K562 (cell line): Measurements from ENCODE around the gene UBXN10. TPM values are rescaled to one million over a fixed set of nuclear protein-coding genes. Genes with fewer than 3 reads are reported as not detected.

Source experiments
- ARID2 ChIP-seq: fragments of 450-650 bp; IDR thresholded peaks from 2 replicates; pipeline ENCODE4 v1.6.1; 2017; ENCODE audit warnings: antibody characterized with exemption, mild to moderate bottlenecking
- ARNT ChIP-seq, 2 experiments: fragments of 450-650 bp; IDR thresholded peaks; 2 replicates each; pipeline ENCODE4 v1.6.1; 2016; ENCODE audit warnings: mild to moderate bottlenecking in 1 of 2
- POLR2G ChIP-seq: fragments of 200-400 bp; formaldehyde crosslinking; IDR thresholded peaks from 2 replicates; pipeline ENCODE4 v1.6.1; 2017; ENCODE audit warnings: low read depth, mild to moderate bottlenecking, antibody characterized with exemption, low read length, moderate library complexity
- RBM14 ChIP-seq: fragments of 200-400 bp; formaldehyde crosslinking; IDR thresholded peaks from 2 replicates; pipeline ENCODE4 v1.6.1; 2018; ENCODE audit warnings: low read depth, mild to moderate bottlenecking, low read length, moderate library complexity, borderline replicate concordance; ENCODE audit not compliant: insufficient read depth
- SRSF1 ChIP-seq: fragments of 200-400 bp; formaldehyde crosslinking; IDR thresholded peaks from 2 replicates; pipeline ENCODE4 v1.6.1; 2017; ENCODE audit warnings: mild to moderate bottlenecking, low read depth, low read length, moderate library complexity
- SRSF3 ChIP-seq: fragments of 200-400 bp; formaldehyde crosslinking; IDR thresholded peaks from 2 replicates; pipeline ENCODE4 v1.6.1; 2016; ENCODE audit warnings: mild to moderate bottlenecking, low read length, moderate library complexity; ENCODE audit not compliant: insufficient read depth
- TOE1 ChIP-seq, 2 experiments: fragments of 450-650 bp in 1 of 2; sonication (generic) in 1 of 2; formaldehyde crosslinking in 1 of 2; IDR thresholded peaks; 2 replicates each; pipeline versions ENCODE4 v1.7.1 to v1.8.0; 2016 to 2022; ENCODE audit warnings: borderline replicate concordance in 2 of 2, mild to moderate bottlenecking in 2 of 2, antibody characterized with exemption in 1 of 2, inconsistent platforms in 1 of 2, low read depth in 1 of 2, missing genetic modification reagents in 1 of 2, moderate library complexity in 1 of 2
- ZC3H11A ChIP-seq: IDR thresholded peaks from 2 replicates; pipeline ENCODE4 v1.6.1; 2012; ENCODE audit warnings: low read depth, low read length, improper control_type of control experiment
- ZEB2 ChIP-seq: fragments of 450-650 bp; IDR thresholded peaks from 2 replicates; pipeline ENCODE4 v1.6.1; 2016
- ZNF3 ChIP-seq: fragments of 250-450 bp; sonication (Bioruptor Pico); IDR thresholded peaks from 2 replicates; pipeline ENCODE4 v1.5.0; 2021; ENCODE audit warnings: mild to moderate bottlenecking, moderate library complexity
- ZNF354B ChIP-seq: fragments of 250-450 bp; sonication (Bioruptor Pico); IDR thresholded peaks from 2 replicates; pipeline ENCODE4 v1.4.0; 2020
- ZZZ3 ChIP-seq: fragments of 450-650 bp; IDR thresholded peaks from 2 replicates; pipeline ENCODE4 v1.6.1; 2016; ENCODE audit warnings: antibody characterized with exemption, mild to moderate bottlenecking, moderate library complexity
- polyA plus RNA-seq, 8 experiments: library from polyadenylated mRNA; depleted of rRNA in 4 of 8; stranded (reverse) in 5 of 8; unstranded in 3 of 8; fragments of >200 nt; fragmentation: Nextera tagmentation in 2 of 8; fragmentation: Illumina TruSeq in 1 of 8; extraction: Ambion mirVana in 2 of 8; extraction: Trizol in 1 of 8; gene quantifications; 2 replicates each; pipeline versions ENCODE4 v1.2.1 to v1.2.3, GENCODE V29; 2011 to 2014; ENCODE audit warnings: inconsistent platforms in 1 of 8, missing spikeins in 1 of 8
- total RNA-seq, 7 experiments: library from RNA; depleted of rRNA in 6 of 7; stranded (reverse); fragments of >200 nt in 6 of 7; fragmentation: Illumina TruSeq in 2 of 7; extraction: Trizol in 2 of 7; gene quantifications; 2 replicates each; pipeline versions ENCODE4 v1.2.1 to v1.2.3, GENCODE V29; 2011 to 2021; ENCODE audit warnings: low replicate concordance in 1 of 7
- TF ChIP-seq, protein P1 (sequence below): fragments of 250-450 bp; sonication (Bioruptor Pico); IDR thresholded peaks from 2 replicates; pipeline ENCODE4 v1.8.0; 2021; ENCODE audit warnings: mild to moderate bottlenecking, moderate library complexity
- TF ChIP-seq, protein P2 (sequence below): fragments of 450-650 bp; IDR thresholded peaks from 2 replicates; pipeline ENCODE4 v1.6.1; 2016
- TF ChIP-seq, protein P3 (sequence below): fragments of 250-450 bp; sonication (Bioruptor Pico); IDR thresholded peaks from 2 replicates; pipeline ENCODE4 v1.5.0; 2021; ENCODE audit warnings: mild to moderate bottlenecking, borderline replicate concordance
- TF ChIP-seq, protein P4 (sequence below): sonication (generic); formaldehyde crosslinking; IDR thresholded peaks from 2 replicates; pipeline ENCODE4 v1.8.0; 2022; ENCODE audit warnings: missing genetic modification reagents, mild to moderate bottlenecking, borderline replicate concordance
- TF ChIP-seq, protein P5 (sequence below): fragments of 450-650 bp; formaldehyde crosslinking; IDR thresholded peaks from 2 replicates; pipeline ENCODE4 v1.4.0; 2022; ENCODE audit warnings: mild to moderate bottlenecking, moderate library complexity

Gene UBXN10
- total and polyA plus RNA-seq, 9 of the 15 experiments (the other 6 are each of a cell fraction or from before 2014, with no cell fraction given) = 10.7 to 17.7 (median 13.6) TPM

DNA sequence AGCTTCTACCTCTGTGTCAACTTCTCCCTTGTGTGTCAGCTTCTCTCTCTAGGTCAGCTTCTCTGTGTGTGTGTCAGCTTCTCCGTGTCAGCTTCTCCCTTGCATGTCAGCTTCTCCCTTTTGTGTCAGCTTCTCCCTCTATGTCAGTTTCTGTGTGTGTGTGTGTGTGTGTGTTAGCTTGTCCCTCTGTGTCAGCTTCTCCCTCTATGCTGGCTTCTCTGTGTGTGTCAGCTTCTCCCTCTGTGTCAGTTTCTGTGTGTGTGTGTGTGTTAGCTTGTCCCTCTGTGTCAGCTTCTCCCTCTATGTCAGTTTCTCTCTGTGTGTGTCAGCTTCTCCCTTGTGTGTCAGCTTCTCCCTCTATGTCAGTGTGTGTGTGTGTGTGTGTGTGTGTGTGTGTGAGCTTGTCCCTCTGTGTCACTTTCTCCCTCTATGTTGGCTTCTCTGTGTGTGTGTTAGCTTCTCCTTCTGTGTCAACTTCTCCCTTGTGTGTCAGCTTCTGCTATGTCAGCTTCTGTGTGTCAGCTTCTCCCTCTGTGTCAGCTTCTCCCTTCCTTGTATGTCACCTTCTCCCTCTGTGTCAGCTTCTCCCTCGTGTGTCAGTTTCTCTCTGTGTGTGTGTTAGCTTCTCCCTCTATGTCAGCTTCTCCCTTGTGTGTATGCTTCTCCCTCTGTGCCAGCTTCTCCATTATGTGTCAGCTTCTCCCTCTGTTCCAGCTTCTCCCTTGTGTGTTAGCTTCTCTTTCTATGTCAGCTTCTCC, 6.3 kb upstream of the UBXN10 start (continued):
- TF ChIP-seq ARID2 = no peak
- TF ChIP-seq SRSF3 = no peak
- TF ChIP-seq ZNF3 (CRISPR knock-in tag) = no peak
- TF ChIP-seq ZEB2 = no peak
- TF ChIP-seq, protein P1, sequence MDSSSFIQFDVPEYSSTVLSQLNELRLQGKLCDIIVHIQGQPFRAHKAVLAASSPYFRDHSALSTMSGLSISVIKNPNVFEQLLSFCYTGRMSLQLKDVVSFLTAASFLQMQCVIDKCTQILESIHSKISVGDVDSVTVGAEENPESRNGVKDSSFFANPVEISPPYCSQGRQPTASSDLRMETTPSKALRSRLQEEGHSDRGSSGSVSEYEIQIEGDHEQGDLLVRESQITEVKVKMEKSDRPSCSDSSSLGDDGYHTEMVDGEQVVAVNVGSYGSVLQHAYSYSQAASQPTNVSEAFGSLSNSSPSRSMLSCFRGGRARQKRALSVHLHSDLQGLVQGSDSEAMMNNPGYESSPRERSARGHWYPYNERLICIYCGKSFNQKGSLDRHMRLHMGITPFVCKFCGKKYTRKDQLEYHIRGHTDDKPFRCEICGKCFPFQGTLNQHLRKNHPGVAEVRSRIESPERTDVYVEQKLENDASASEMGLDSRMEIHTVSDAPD (CRISPR knock-in tag) = no peak
- 0 out of 2 replicates have a peak, but pooled peaks have one; percentile 49 for TF ChIP-seq TOE1 (IDR thresholded peaks at IDR 0.05; ENCODE audit: borderline replicate concordance)
- TF ChIP-seq TOE1 (CRISPR knock-in tag; IDR thresholded peaks at IDR 0.05; ENCODE audit: borderline replicate concordance, low read depth) = no peak
- TF ChIP-seq, protein P2, sequence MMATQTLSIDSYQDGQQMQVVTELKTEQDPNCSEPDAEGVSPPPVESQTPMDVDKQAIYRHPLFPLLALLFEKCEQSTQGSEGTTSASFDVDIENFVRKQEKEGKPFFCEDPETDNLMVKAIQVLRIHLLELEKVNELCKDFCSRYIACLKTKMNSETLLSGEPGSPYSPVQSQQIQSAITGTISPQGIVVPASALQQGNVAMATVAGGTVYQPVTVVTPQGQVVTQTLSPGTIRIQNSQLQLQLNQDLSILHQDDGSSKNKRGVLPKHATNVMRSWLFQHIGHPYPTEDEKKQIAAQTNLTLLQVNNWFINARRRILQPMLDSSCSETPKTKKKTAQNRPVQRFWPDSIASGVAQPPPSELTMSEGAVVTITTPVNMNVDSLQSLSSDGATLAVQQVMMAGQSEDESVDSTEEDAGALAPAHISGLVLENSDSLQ = no peak
- no peak for TF ChIP-seq ZC3H11A
- TF ChIP-seq ZZZ3 = no peak
- no peak for TF ChIP-seq POLR2G
- TF ChIP-seq, protein P3, sequence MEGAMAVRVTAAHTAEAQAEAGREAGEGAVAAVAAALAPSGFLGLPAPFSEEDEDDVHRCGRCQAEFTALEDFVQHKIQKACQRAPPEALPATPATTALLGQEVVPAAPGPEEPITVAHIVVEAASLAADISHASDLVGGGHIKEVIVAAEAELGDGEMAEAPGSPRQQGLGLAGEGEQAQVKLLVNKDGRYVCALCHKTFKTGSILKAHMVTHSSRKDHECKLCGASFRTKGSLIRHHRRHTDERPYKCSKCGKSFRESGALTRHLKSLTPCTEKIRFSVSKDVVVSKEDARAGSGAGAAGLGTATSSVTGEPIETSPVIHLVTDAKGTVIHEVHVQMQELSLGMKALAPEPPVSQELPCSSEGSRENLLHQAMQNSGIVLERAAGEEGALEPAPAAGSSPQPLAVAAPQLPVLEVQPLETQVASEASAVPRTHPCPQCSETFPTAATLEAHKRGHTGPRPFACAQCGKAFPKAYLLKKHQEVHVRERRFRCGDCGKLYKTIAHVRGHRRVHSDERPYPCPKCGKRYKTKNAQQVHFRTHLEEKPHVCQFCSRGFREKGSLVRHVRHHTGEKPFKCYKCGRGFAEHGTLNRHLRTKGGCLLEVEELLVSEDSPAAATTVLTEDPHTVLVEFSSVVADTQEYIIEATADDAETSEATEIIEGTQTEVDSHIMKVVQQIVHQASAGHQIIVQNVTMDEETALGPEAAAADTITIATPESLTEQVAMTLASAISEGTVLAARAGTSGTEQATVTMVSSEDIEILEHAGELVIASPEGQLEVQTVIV (CRISPR knock-in tag) = no peak
- TF ChIP-seq, protein P4, sequence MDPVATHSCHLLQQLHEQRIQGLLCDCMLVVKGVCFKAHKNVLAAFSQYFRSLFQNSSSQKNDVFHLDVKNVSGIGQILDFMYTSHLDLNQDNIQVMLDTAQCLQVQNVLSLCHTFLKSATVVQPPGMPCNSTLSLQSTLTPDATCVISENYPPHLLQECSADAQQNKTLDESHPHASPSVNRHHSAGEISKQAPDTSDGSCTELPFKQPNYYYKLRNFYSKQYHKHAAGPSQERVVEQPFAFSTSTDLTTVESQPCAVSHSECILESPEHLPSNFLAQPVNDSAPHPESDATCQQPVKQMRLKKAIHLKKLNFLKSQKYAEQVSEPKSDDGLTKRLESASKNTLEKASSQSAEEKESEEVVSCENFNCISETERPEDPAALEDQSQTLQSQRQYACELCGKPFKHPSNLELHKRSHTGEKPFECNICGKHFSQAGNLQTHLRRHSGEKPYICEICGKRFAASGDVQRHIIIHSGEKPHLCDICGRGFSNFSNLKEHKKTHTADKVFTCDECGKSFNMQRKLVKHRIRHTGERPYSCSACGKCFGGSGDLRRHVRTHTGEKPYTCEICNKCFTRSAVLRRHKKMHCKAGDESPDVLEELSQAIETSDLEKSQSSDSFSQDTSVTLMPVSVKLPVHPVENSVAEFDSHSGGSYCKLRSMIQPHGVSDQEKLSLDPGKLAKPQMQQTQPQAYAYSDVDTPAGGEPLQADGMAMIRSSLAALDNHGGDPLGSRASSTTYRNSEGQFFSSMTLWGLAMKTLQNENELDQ (CRISPR knock-in tag) = no peak
- TF ChIP-seq, protein P5, sequence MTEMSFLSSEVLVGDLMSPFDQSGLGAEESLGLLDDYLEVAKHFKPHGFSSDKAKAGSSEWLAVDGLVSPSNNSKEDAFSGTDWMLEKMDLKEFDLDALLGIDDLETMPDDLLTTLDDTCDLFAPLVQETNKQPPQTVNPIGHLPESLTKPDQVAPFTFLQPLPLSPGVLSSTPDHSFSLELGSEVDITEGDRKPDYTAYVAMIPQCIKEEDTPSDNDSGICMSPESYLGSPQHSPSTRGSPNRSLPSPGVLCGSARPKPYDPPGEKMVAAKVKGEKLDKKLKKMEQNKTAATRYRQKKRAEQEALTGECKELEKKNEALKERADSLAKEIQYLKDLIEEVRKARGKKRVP (CRISPR knock-in tag) = no peak
- no peak for TF ChIP-seq ZNF354B (CRISPR knock-in tag)
- no peak for TF ChIP-seq RBM14
- TF ChIP-seq SRSF1 = no peak
- TF ChIP-seq ARNT (IDR thresholded peaks at IDR 0.05) = peak in 1 of 2 experiments; percentile 70; a peak in 1 of 4 replicates
